Measurements from ENCODE around the gene RNF145. TPM values are rescaled to one million over a fixed set of nuclear protein-coding genes. Genes with fewer than 3 reads are reported as not detected.

The RNF145 gene
- total and polyA plus RNA-seq, 10 donors: 27.6 to 90.7 (median 69.6) TPM

DNA sequence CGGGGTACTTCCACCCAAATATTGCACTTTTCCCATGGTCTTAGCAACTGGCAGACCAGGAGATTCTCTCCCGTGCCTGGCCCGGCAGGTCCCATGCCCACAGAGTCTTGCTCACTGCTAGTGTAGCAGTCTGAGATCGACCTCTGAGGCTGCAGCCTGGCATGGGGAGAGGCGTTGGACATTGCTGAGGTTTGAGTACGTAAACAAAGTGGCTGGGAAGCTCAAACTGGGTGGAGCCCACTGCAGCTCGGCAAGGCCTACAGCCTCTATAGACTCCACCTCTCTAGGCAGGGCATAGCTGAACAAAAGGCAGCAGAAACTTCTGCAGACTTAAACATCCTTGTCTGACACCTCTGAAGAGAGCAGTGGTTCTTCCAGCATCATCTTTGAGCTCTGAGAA, 69.6 kb downstream of the RNF145 start:
- H3K27me3 ChIP-seq (replicated peaks in 1 of 7): peaks cover 0 to 24% (median 0%) of the 10 kb centered on the region in 7 donors
- no peak for TF ChIP-seq POLR2A (IDR thresholded peaks at IDR 0.05)
- TF ChIP-seq POLR2AphosphoS5 (IDR thresholded peaks at IDR 0.05): no peak
- TF ChIP-seq, protein P1, sequence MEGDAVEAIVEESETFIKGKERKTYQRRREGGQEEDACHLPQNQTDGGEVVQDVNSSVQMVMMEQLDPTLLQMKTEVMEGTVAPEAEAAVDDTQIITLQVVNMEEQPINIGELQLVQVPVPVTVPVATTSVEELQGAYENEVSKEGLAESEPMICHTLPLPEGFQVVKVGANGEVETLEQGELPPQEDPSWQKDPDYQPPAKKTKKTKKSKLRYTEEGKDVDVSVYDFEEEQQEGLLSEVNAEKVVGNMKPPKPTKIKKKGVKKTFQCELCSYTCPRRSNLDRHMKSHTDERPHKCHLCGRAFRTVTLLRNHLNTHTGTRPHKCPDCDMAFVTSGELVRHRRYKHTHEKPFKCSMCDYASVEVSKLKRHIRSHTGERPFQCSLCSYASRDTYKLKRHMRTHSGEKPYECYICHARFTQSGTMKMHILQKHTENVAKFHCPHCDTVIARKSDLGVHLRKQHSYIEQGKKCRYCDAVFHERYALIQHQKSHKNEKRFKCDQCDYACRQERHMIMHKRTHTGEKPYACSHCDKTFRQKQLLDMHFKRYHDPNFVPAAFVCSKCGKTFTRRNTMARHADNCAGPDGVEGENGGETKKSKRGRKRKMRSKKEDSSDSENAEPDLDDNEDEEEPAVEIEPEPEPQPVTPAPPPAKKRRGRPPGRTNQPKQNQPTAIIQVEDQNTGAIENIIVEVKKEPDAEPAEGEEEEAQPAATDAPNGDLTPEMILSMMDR (IDR thresholded peaks at IDR 0.05 in 8 of 11, conservative IDR thresholded peaks at IDR 0.05 in 3 of 11): no peak
- no peak overlapping the region for H3K4me3 ChIP-seq
- intact Hi-C loops (cut with DNase I; ENCODE audit: low total_unique reads): loop anchor here (10.0 kb wide), 1 partner anchor 1065 kb away; no protein-coding TSS in a partner anchor
- no peaks in the 10 kb centered on the region for H3K9me3 ChIP-seq
- no peak overlapping the region for H3K27ac ChIP-seq
- 65 to 89% (median 80%) methylated on average over 5 to 7 of the region's 7 CpGs for WGBS, 5 donors
- H3K4me1 ChIP-seq: no peaks in the 10 kb centered on the region
- no peak for DNase-seq
- no peaks in the 10 kb centered on the region for H3K36me3 ChIP-seq

DNA sequence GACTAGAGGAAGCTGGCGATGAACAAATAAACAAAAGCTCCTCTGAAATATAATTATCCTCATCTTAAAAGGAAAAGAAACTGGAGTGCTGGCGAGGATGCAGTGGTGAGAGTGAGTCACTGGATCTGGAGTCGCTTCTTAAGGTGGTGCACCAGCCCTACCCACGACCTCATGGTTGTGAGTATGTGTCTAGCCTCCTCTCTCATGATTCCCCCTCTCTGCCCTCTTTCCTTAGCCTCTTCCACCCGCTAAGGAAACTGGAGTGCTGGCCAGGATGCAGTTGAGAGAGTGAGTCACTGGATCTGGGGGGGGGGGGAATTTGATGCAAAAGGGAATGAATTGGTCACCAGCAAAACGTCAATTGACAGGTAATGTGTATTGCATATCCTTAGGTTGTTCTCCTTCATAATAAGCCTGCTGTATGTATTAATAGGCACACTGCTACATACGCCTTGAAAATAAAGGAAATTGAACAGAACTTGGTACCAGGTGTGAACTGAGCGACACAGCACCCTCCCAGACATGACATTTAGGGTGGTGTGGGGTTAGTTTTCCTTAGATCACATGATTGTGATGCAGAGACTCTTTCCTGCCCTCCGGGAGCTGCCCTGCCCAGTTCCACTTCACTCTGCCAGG, 73.3 kb downstream of the RNF145 start:
- WGBS, 5 donors: 58 to 77% (median 67%) methylated on average over 9 of the region's 9 CpGs
- Histone ChIP-seq H3K4me1 (peaks cover 0 to 6% (median 0%) of the 10 kb centered on the region in 6 donors), H3K4me3 (no peak overlapping the region), H3K27ac (no peak overlapping the region), H3K9me3 (no peaks in the 10 kb centered on the region), H3K27me3 (replicated peaks in 1 of 7) (peaks cover 0 to 24% (median 0%) of the 10 kb centered on the region in 7 donors), H3K36me3 (no peaks in the 10 kb centered on the region)
- intact Hi-C loops (cut with DNase I; ENCODE audit: low total_unique reads): loop anchor here (10.0 kb wide), 1 partner anchor 1061 kb away; no protein-coding TSS in a partner anchor
- TF ChIP-seq, protein P1 (IDR thresholded peaks at IDR 0.05 in 8 of 11, conservative IDR thresholded peaks at IDR 0.05 in 3 of 11): no peak
- TF ChIP-seq POLR2AphosphoS5 (IDR thresholded peaks at IDR 0.05) (no peak), POLR2A (IDR thresholded peaks at IDR 0.05) (no peak)
- DNase-seq: no peak

DNA sequence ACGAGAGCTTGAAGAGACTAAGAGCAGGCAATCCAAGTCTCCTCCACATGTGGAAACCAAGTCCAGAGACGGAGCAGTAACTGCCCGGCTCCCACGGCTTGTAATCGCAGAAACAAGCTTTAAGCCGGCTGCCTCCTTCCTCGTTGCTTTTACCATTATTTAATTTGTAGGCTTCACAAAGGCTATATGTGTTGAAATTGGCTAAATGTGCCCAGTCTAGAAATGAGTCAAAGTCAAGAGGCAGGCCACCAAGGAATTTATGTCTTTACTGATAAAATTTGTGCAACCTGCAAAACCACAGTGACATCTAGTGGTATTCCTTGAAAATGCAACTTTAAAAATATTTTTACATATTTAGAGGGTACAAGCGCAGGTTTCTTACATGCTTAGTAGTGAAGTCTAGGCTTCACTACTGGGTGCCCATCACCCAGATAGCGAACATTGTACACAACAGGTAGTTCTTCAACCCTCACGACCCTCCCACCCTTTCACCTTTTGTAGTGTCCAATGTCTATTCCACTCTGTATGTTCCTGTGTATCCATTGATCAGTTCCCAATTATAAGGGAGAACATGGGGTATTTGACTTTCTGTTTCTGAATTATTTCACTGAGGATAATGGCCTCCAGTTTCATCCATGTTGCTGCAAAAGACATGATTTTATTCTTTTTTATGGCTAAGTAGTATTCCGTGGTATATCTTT, 76.2 kb downstream of the RNF145 start:
- WGBS, 5 donors: 48 to 56% (median 49%) methylated on average over 11 of the region's 11 CpGs
- TF ChIP-seq POLR2AphosphoS5 (IDR thresholded peaks at IDR 0.05): no peak
- TF ChIP-seq, protein P1 (IDR thresholded peaks at IDR 0.05 in 8 of 11, conservative IDR thresholded peaks at IDR 0.05 in 3 of 11): peak; percentile 33 to 76 (median 59)
- intact Hi-C loops (cut with DNase I; ENCODE audit: low total_unique reads): loop anchor here (5.0 to 10.0 kb wide), 2 partner anchors 1058 to 1371 kb away; no protein-coding TSS in a partner anchor
- H3K4me1 ChIP-seq: peaks cover 0 to 6% (median 0%) of the 10 kb centered on the region in 6 donors
- no peak for DNase-seq
- peaks cover 0 to 10% (median 0%) of the 10 kb centered on the region in 7 donors for H3K27me3 ChIP-seq (replicated peaks in 1 of 7)
- H3K9me3 ChIP-seq: no peaks in the 10 kb centered on the region
- H3K36me3 ChIP-seq: no peaks in the 10 kb centered on the region
- H3K4me3 ChIP-seq: no peak overlapping the region
- no peak overlapping the region for H3K27ac ChIP-seq

Data from spleen (tissue), 11 donors.